SK-N-MC (cell line): ENCODE results near the gene TIPIN.

Experiments
- EZH2 ChIP-seq: fragments of 200-600 bp; sonication (generic); IDR thresholded peaks from one replicate; pipeline ENCODE4 v1.6.1; 2017; ENCODE audit warnings: antibody characterized with exemption
- FOXP2 ChIP-seq: optimal IDR thresholded peaks from 2 replicates; pipeline ENCODE3; 2011; ENCODE audit warnings: mild to moderate bottlenecking, moderate library complexity; ENCODE audit not compliant: insufficient read depth; ENCODE audit errors: extremely low read length, control extremely low read depth
- POLR2AphosphoS5 ChIP-seq: IDR thresholded peaks from 2 replicates; pipeline ENCODE4 v1.6.1; 2012; ENCODE audit warnings: mild to moderate bottlenecking, low read depth, low read length, borderline replicate concordance

DNA sequence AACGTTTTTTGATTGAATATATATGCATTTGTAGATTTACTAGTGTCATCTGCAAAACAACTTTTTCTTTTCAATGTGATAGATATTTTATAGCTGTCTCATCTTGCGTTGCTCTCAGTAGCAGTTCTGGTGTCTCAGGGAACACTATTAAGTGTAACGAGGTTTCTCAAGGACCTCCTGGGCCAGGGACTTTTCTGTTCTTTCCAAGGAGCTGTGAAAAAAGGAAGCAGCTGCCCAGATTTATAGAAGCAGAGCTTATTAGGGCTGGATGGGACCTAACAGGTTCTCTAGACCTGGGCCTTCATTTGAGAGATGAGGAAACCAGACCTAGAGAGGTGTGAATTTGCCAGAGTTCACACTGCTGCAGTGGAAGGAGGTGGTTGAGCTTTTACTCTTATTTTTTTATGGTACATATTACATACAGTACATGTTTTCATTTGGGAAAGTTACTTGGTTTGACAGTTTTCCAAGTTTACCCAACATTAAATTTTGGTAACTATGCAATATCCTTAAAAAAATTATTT is 46.3 kb upstream of the TIPIN start:
- no peak for TF ChIP-seq EZH2
- TF ChIP-seq POLR2AphosphoS5: no peak
- no peak for TF ChIP-seq FOXP2
